ENCODE measurements around the gene GRIP1. TPM values are rescaled to one million over a fixed set of nuclear protein-coding genes. Genes with fewer than 3 reads are reported as not detected.

The GRIP1 gene
- total and polyA plus RNA-seq, 2 donors (not counting 1 experiment from before 2014, with no cell fraction given), result 0.12 TPM; not detected in 1

- H2AFZ ChIP-seq (ENCODE audit: low read length), result no peak overlapping the region
- TF ChIP-seq EZH2 (IDR thresholded peaks at IDR 0.05; ENCODE audit: low read length, missing control alignments), result no peak
- TF ChIP-seq CTCF (conservative IDR thresholded peaks at IDR 0.05 in 1 of 2, IDR thresholded peaks at IDR 0.05 in 1 of 2; ENCODE audit: low read depth in 1 of 2, low read length in 2 of 2), result no peak
- no peak overlapping the region for H3K27ac ChIP-seq (ENCODE audit: insufficient read depth, low read length)
- no peak for DNase-seq (ENCODE audit: low read depth in 2 of 2)
- H3K79me2 ChIP-seq (ENCODE audit: control insufficient read depth, insufficient read depth, low read length), result no peaks in the 10 kb centered on the region
- no peaks in the 10 kb centered on the region for H4K20me1 ChIP-seq (ENCODE audit: control insufficient read depth, extremely low read depth, insufficient read depth, low read length)
- H3K4me2 ChIP-seq (ENCODE audit: extremely low read depth, insufficient read depth, low read length), result no peak overlapping the region
- no peaks in the 10 kb centered on the region for H3K27me3 ChIP-seq (ENCODE audit: control insufficient read depth, insufficient read depth, low read length)
- no peaks in the 10 kb centered on the region for H3K36me3 ChIP-seq (ENCODE audit: control insufficient read depth, insufficient read depth, low read length)
- no peaks in the 10 kb centered on the region for H3K4me1 ChIP-seq (ENCODE audit: control insufficient read depth, extremely low read depth, insufficient read depth, low read length)
- H3K4me3 ChIP-seq (replicated peaks in 1 of 4; ENCODE audit: control extremely low read depth in 1 of 4, insufficient read depth in 1 of 4, low read depth in 3 of 4, low read length in 4 of 4), result no peak overlapping the region
- no peak overlapping the region for H3K9ac ChIP-seq (ENCODE audit: insufficient read depth, low read length)
- no peaks in the 10 kb centered on the region for H3K9me3 ChIP-seq (ENCODE audit: control insufficient read depth, insufficient read depth, low read depth, low read length)
Observed at GRCh38 chr12:66447643-66448042, 231.2 kb downstream of the GRIP1 start.

DNA sequence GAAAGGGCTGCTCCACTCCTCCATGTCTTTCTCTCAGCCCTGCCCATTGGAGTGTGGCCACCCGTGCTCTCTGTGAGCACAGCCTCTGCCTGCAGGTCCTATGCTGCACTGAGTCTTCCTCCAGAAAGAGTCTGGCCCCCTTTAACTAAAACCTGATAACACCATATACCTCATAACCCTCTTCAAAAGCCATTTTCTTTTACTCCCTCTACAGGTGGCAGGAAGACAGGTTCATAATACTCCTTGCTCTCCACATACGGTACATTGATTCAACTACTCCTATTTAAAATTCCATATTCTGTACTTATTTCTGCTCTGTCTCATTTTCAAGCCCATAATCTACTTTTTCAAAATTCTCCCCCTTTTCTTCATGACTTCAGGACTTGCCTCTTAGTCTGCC lies 232.6 kb downstream of the GRIP1 start:
- no peaks in the 10 kb centered on the region for H3K4me1 ChIP-seq (ENCODE audit: control insufficient read depth, extremely low read depth, insufficient read depth, low read length)
- H3K4me3 ChIP-seq (replicated peaks in 1 of 4; ENCODE audit: control extremely low read depth in 1 of 4, insufficient read depth in 1 of 4, low read depth in 3 of 4, low read length in 4 of 4), result no peak overlapping the region
- no peaks in the 10 kb centered on the region for H3K79me2 ChIP-seq (ENCODE audit: control insufficient read depth, insufficient read depth, low read length)
- H3K9me3 ChIP-seq (ENCODE audit: control insufficient read depth, insufficient read depth, low read depth, low read length), result no peaks in the 10 kb centered on the region
- no peaks in the 10 kb centered on the region for H4K20me1 ChIP-seq (ENCODE audit: control insufficient read depth, extremely low read depth, insufficient read depth, low read length)
- no peak overlapping the region for H3K4me2 ChIP-seq (ENCODE audit: extremely low read depth, insufficient read depth, low read length)
- no peak overlapping the region for H3K27ac ChIP-seq (ENCODE audit: insufficient read depth, low read length)
- TF ChIP-seq EZH2 (IDR thresholded peaks at IDR 0.05; ENCODE audit: low read length, missing control alignments), result no peak
- no peak for TF ChIP-seq CTCF (conservative IDR thresholded peaks at IDR 0.05 in 1 of 2, IDR thresholded peaks at IDR 0.05 in 1 of 2; ENCODE audit: low read depth in 1 of 2, low read length in 2 of 2)
- no peak overlapping the region for H3K9ac ChIP-seq (ENCODE audit: insufficient read depth, low read length)
- H3K27me3 ChIP-seq (ENCODE audit: control insufficient read depth, insufficient read depth, low read length), result no peaks in the 10 kb centered on the region
- H3K36me3 ChIP-seq (ENCODE audit: control insufficient read depth, insufficient read depth, low read length), result no peaks in the 10 kb centered on the region
- no peak overlapping the region for H2AFZ ChIP-seq (ENCODE audit: low read length)
- DNase-seq (ENCODE audit: low read depth in 2 of 2), result no peak

- Histone ChIP-seq H4K20me1 (ENCODE audit: control insufficient read depth, extremely low read depth, insufficient read depth, low read length) (no peaks in the 10 kb centered on the region), H3K9ac (ENCODE audit: insufficient read depth, low read length) (no peak overlapping the region), H3K36me3 (ENCODE audit: control insufficient read depth, insufficient read depth, low read length) (no peaks in the 10 kb centered on the region), H3K4me1 (ENCODE audit: control insufficient read depth, extremely low read depth, insufficient read depth, low read length) (no peaks in the 10 kb centered on the region), H3K4me2 (ENCODE audit: extremely low read depth, insufficient read depth, low read length) (no peak overlapping the region), H3K27me3 (ENCODE audit: control insufficient read depth, insufficient read depth, low read length) (no peaks in the 10 kb centered on the region), H2AFZ (ENCODE audit: low read length) (no peak overlapping the region), H3K9me3 (ENCODE audit: control insufficient read depth, insufficient read depth, low read depth, low read length) (no peaks in the 10 kb centered on the region), H3K79me2 (ENCODE audit: control insufficient read depth, insufficient read depth, low read length) (no peaks in the 10 kb centered on the region), H3K27ac (ENCODE audit: insufficient read depth, low read length) (no peak overlapping the region), H3K4me3 (replicated peaks in 1 of 4; ENCODE audit: control extremely low read depth in 1 of 4, insufficient read depth in 1 of 4, low read depth in 3 of 4, low read length in 4 of 4) (no peak overlapping the region)
- peak in 1 of 2 donors; percentile 12 for DNase-seq (ENCODE audit: low read depth in 2 of 2)
- TF ChIP-seq EZH2 (IDR thresholded peaks at IDR 0.05; ENCODE audit: low read length, missing control alignments) (no peak), CTCF (conservative IDR thresholded peaks at IDR 0.05 in 1 of 2, IDR thresholded peaks at IDR 0.05 in 1 of 2; ENCODE audit: low read depth in 1 of 2, low read length in 2 of 2) (no peak)
Observed at GRCh38 chr12:66441905-66442559, 236.8 kb downstream of the GRIP1 start.
